GM12801 (cell line): ENCODE results near the gene DCP1B.

Experiments
- TF ChIP-seq, protein P1 (sequence below): IDR thresholded peaks from one replicate; pipeline ENCODE4 v1.5.1; 2011; ENCODE audit warnings: control low read depth; ENCODE audit not compliant: insufficient read length; ENCODE audit errors: extremely low read depth

DCP1B gene

DNA sequence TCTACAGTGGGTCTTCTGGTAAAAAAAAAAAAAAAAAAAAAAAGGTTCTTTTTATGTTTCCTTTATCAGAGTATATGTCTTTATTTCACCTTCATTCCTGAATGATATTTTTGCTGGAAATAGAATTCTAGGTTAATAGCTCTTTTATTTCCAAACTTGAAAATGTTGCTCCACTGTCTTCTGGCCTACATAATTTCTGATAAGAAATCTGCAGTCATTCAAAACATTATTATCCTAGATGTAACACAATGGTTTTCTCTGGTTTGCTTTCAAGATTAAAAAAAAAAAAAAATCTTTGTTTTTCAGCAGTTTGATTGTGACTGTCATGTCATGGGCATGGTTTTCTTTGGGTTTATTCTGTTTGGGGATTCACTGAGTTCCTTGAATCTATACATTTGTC, 19.5 kb downstream of the DCP1B start:
- TF ChIP-seq, protein P1, sequence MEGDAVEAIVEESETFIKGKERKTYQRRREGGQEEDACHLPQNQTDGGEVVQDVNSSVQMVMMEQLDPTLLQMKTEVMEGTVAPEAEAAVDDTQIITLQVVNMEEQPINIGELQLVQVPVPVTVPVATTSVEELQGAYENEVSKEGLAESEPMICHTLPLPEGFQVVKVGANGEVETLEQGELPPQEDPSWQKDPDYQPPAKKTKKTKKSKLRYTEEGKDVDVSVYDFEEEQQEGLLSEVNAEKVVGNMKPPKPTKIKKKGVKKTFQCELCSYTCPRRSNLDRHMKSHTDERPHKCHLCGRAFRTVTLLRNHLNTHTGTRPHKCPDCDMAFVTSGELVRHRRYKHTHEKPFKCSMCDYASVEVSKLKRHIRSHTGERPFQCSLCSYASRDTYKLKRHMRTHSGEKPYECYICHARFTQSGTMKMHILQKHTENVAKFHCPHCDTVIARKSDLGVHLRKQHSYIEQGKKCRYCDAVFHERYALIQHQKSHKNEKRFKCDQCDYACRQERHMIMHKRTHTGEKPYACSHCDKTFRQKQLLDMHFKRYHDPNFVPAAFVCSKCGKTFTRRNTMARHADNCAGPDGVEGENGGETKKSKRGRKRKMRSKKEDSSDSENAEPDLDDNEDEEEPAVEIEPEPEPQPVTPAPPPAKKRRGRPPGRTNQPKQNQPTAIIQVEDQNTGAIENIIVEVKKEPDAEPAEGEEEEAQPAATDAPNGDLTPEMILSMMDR: no peak

DNA sequence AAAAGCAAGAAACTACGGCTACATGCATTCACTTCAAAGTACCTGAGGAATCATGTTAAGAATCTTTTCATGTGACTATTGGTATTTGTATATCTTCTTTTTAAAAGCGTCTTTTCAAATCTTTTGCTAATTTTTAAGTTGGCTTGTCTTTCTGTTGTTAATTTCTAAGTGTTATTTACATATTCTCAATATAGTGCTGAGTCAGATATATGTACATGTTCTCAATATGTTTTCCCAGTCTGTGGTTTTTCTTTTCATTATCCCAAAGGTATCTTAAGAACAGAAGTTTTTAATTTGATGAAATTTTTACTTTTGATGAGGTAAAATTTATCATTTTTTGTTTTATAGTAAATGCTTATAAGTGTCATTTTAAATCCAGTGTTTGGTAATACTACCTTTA, 24.0 kb downstream of the DCP1B start:
- TF ChIP-seq, protein P1: no peak

DNA sequence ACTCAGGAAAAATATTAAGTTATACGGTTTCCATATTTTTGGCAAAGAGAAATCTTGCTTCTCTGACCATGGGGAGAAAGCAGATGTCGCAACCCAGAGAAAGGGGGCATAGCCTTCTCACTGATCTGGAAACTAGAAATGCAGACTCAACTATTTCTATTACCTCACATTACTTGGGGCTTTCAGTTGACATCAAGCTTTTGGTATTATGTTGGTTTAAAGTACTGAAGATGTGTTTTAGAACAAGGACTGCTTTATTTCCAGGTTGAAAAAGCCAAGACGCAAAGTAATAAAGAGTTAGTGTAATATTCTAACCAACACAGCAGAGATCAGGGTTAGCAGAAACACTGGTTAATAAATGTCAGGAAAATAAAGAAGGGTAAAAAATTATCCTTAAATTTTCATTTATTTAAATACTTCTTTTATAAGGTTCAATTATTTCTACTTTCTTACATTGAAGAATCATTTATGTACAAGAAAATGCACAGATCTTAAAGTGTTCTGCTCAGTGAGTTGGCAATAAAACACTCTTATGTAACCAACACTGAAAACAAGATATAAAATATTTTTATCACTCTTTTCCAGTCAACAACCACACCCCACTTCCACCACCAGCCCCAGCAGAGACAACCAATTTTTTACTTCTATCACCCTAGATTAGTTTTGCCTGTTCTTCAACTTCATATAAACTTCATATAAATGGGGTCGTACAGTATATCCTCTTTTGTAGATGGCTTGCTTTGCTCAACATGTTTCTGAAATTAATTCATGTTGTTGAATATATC, 26.0 kb downstream of the DCP1B start:
- TF ChIP-seq, protein P1: no peak

DNA sequence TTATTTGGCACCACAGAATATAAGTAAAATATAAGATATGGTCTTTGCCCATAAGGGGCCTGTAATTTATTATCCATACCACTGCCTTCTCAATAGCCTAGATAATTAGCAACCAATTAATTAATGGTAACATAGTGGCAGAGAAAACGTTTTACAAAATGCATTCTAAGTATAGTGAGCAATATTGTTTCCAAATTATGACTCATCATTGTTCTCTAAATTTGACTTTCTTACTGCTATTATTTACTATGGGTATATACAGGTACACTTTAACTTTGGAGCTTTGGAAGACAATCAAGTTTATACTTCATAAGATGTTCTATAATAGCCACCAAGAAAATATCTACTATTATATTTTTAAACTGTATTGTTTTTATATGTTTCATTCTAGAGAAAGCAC, 26.7 kb downstream of the DCP1B start:
- TF ChIP-seq, protein P1: no peak

DNA sequence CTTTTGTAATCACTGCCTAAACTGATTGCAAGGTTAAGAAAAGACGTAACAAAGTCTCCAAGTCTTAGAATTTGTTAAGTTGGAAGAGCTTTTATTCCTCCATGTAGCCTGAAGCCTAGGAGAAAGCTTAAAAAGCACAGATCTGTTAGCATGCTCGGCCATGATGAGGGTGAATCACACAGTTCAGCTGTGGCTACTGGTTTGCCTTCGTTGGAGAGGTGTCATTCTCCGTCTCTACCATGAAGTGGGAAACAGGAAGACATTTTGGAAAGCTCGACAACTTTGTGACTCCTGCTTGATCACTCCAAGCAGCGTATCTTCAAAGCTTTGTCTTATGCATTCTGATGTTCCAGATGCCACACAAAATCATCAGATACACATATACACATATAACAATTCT, 27.1 kb downstream of the DCP1B start:
- TF ChIP-seq, protein P1: no peak

DNA sequence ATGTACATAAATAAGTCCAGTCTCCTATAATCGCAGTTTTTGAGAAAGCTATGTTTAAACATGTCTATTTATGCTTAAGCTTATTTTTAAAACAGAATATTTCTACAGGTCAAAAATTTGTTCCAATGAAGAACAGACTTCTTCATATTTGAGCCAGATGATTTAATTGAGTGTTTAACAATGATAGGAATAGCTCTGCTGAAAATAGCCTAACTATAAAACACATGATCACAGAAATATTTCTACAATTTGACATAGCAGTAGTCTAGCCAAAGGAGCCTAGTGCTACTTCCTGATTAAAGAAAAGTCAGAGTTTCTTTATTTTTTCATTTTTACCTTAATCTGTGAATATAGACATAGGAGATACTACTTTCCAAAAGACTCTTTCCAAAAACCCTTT, 29.4 kb downstream of the DCP1B start:
- TF ChIP-seq, protein P1: no peak

DNA sequence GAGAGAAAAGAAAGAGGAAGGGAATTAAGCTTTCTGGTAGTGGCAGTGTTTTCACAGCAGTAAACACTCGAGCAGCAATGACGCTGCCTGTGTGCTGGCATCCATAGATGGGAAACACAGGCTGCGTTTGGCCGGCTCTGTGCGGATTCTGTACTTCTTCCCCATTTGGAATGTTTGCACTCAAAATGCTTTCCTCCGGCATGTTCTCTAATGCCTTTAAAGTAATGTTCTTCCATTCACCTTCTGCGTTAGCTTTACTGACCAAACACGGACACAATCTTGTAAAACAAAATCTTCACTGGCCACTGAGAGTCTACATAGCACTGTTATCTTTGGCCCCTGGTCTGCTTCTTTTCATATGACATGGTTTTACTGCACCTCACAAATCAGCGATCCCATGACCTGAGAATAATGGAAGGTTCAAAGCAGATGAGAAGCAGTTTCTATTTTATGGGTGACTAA, 31.4 kb downstream of the DCP1B start:
- TF ChIP-seq, protein P1: no peak
